OCI-LY1 (cell line): ENCODE results near the gene TNFSF18.

ENCODE experiments used
- H2AFZ ChIP-seq: fragments of 200-600 bp; sonication (generic), shearing (Covaris generic); 2 replicates; pipeline ENCODE4 v1.6.0; 2014; ENCODE audit warnings: antibody characterized with exemption, mild to moderate bottlenecking, low read length
- H3F3A ChIP-seq: fragments of 200-600 bp; sonication (generic), shearing (Covaris generic); 2 replicates; pipeline ENCODE4 v1.6.0; 2014; ENCODE audit warnings: mild to moderate bottlenecking, antibody characterized with exemption, low read length, moderate library complexity; ENCODE audit not compliant: insufficient read depth
- H3K27ac ChIP-seq: fragments of 200-600 bp; sonication (generic); 2 replicates; pipeline ENCODE4 v1.5.1; 2014; ENCODE audit warnings: low read length, mixed run types, mild to moderate bottlenecking, low read depth; ENCODE audit not compliant: poor library complexity, severe bottlenecking
- H3K27me3 ChIP-seq: fragments of 200-600 bp; sonication (generic); 2 replicates; pipeline ENCODE4 v1.6.0; 2014; ENCODE audit warnings: antibody characterized with exemption, mild to moderate bottlenecking, low read length, moderate library complexity; ENCODE audit not compliant: insufficient read depth
- H3K36me3 ChIP-seq: fragments of 200-600 bp; sonication (generic); 2 replicates; pipeline ENCODE4 v1.6.1; 2014; ENCODE audit warnings: mild to moderate bottlenecking, antibody characterized with exemption, low read length, moderate library complexity, mixed read lengths; ENCODE audit not compliant: insufficient read depth
- H3K4me1 ChIP-seq: fragments of 200-600 bp; sonication (generic); 2 replicates; pipeline ENCODE4 v1.5.1; 2014; ENCODE audit warnings: mild to moderate bottlenecking, low read length, moderate library complexity; ENCODE audit not compliant: insufficient read depth, severe bottlenecking
- H3K4me2 ChIP-seq: fragments of 200-600 bp; sonication (generic), shearing (Covaris generic); 2 replicates; pipeline ENCODE4 v1.6.1; 2014; ENCODE audit warnings: low read length
- H3K4me3 ChIP-seq: fragments of 200-600 bp; sonication (generic); 2 replicates; pipeline ENCODE4 v1.5.1; 2014; ENCODE audit warnings: low read length, low read depth, mild to moderate bottlenecking, mixed read lengths; ENCODE audit not compliant: poor library complexity, severe bottlenecking
- H3K79me2 ChIP-seq: fragments of 200-600 bp; shearing (Covaris generic); 2 replicates; pipeline ENCODE4 v1.6.1; 2016; ENCODE audit warnings: mixed run types, low read length, mixed read lengths; ENCODE audit not compliant: insufficient read depth
- H3K9ac ChIP-seq: fragments of 200-600 bp; sonication (generic), shearing (Covaris generic); 2 replicates; pipeline ENCODE4 v1.6.1; 2014; ENCODE audit warnings: mild to moderate bottlenecking, low read length, mixed read lengths
- H3K9me2 ChIP-seq: fragments of 200-600 bp; sonication (generic), shearing (Covaris generic); 2 replicates; pipeline ENCODE4 v1.6.1; 2014; ENCODE audit warnings: low read depth, mild to moderate bottlenecking, low read length, mixed read lengths
- H3K9me3 ChIP-seq: fragments of 200-600 bp; shearing (Covaris generic); 2 replicates; pipeline ENCODE4 v1.6.1; 2014; ENCODE audit warnings: low read length, mixed read lengths
- H4K20me1 ChIP-seq: fragments of 200-600 bp; sonication (generic), shearing (Covaris generic); 2 replicates; pipeline ENCODE4 v1.6.0; 2016; ENCODE audit warnings: mild to moderate bottlenecking, low read length; ENCODE audit not compliant: insufficient read depth
- CTCF ChIP-seq: fragments of 200-600 bp; sonication (generic), shearing (Covaris generic); IDR thresholded peaks from 2 replicates; pipeline ENCODE4 v1.5.1; 2017; ENCODE audit warnings: mild to moderate bottlenecking, antibody characterized with exemption, low read length, moderate library complexity, mixed read lengths
- EZH2 ChIP-seq: fragments of 200-600 bp; sonication (generic), shearing (Covaris generic); IDR thresholded peaks from 2 replicates; pipeline ENCODE4 v1.8.0; 2017; ENCODE audit warnings: borderline replicate concordance, mixed run types, mild to moderate bottlenecking, antibody characterized with exemption, low read length, moderate library complexity, mixed read lengths

The TNFSF18 gene

GRCh38 chr1:173015629-173016028 is 35.1 kb downstream of the TNFSF18 start:
- Histone ChIP-seq H3K4me1 (peaks cover 2% of the 10 kb centered on the region), H3F3A (no peaks in the 10 kb centered on the region), H3K4me3 (no peak overlapping the region), H3K9ac (no peak overlapping the region), H3K9me3 (no peaks in the 10 kb centered on the region), H3K27ac (no peak overlapping the region), H3K4me2 (no peak overlapping the region), H2AFZ (no peak overlapping the region), H3K27me3 (no peaks in the 10 kb centered on the region), H3K9me2 (no peaks in the 10 kb centered on the region), H3K79me2 (no peaks in the 10 kb centered on the region), H3K36me3 (no peaks in the 10 kb centered on the region), H4K20me1 (no peaks in the 10 kb centered on the region)
- TF ChIP-seq CTCF (no peak), EZH2 (no peak)

- H3K4me1 ChIP-seq = no peaks in the 10 kb centered on the region
- no peak overlapping the region for H3K27ac ChIP-seq
- H3K9me2 ChIP-seq = no peaks in the 10 kb centered on the region
- H3K27me3 ChIP-seq = no peaks in the 10 kb centered on the region
- no peaks in the 10 kb centered on the region for H4K20me1 ChIP-seq
- no peak overlapping the region for H3K4me2 ChIP-seq
- no peaks in the 10 kb centered on the region for H3F3A ChIP-seq
- H3K79me2 ChIP-seq = no peaks in the 10 kb centered on the region
- H3K36me3 ChIP-seq = no peaks in the 10 kb centered on the region
- no peaks in the 10 kb centered on the region for H3K9me3 ChIP-seq
- no peak overlapping the region for H3K9ac ChIP-seq
- TF ChIP-seq CTCF (no peak), EZH2 (no peak)
- no peak overlapping the region for H2AFZ ChIP-seq
- H3K4me3 ChIP-seq = no peak overlapping the region
Measured at GRCh38 chr1:173014160-173014559, 36.6 kb downstream of the TNFSF18 start.

- no peak overlapping the region for H3K9ac ChIP-seq
- no peaks in the 10 kb centered on the region for H3K36me3 ChIP-seq
Measured at GRCh38 chr1:173012126-173012525, 38.6 kb downstream of the TNFSF18 start.

More at GRCh38 chr1:173012126-173012525, 38.6 kb downstream of the TNFSF18 start:
- Histone ChIP-seq H4K20me1 (no peaks in the 10 kb centered on the region), H3K4me1 (no peaks in the 10 kb centered on the region), H3K4me2 (no peak overlapping the region), H2AFZ (no peak overlapping the region), H3K79me2 (no peaks in the 10 kb centered on the region), H3K9me2 (no peaks in the 10 kb centered on the region), H3K4me3 (no peak overlapping the region), H3K27me3 (no peaks in the 10 kb centered on the region), H3K27ac (no peak overlapping the region), H3K9me3 (no peaks in the 10 kb centered on the region), H3F3A (no peaks in the 10 kb centered on the region)
- TF ChIP-seq EZH2 (no peak), CTCF (no peak)
